HS-5 (cell line): ENCODE measurements around the gene SNORC.
"Not testable (repeated sequence)": the region's sequence is repeated elsewhere in the genome, so short reads cannot be mapped to it uniquely, and the experiment has no call there.

Experiments used
- DNase-seq: peaks from one replicate; pipeline ENCODE4 v3.0.0-alpha.2; 2012; ENCODE audit warnings: low read depth

SNORC gene

DNA sequence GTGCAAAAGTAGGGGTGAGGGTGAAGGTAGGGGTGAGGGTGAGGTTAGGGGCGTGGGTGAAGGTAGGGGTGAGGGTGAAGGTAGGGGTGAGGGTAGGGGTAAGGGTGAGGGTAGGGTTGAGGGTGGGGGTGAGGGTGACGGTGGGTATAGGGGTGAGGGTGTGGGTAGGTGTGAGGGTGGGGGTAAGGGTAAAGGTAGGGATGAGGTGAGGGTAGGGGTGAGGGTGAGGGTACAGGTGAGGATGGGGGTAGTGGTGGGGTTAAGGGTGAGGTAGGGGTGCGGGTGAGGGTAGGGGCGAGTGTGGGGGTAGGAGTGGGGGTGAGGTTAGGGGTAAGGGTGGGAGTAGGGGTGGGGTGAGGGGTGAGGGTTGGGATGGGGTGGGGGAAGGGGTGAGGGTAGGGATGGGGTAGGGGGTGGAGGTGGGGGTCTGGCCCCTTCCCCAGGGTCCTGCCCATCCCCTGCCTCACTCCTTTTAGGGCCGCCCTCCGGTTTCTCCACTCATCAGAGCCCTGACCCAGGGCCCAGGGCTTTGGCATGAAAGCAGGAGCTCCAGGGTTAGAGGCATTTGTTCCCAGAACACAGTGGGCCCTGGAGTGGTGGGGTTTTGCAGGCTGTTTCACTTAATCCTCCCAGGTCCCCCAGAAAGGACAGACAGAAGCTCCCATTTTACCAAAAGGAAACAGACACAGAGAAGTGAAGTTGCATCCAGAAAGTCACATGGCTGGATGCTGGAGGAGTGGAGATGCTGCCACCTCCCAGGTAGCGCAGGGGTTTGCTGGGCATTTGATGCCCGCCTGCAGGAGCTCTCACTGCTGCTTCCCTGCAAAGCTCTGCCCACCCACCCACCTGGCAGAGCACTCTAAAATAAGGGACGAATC, 26.9 kb downstream of the SNORC start:
- no peak for DNase-seq

DNA sequence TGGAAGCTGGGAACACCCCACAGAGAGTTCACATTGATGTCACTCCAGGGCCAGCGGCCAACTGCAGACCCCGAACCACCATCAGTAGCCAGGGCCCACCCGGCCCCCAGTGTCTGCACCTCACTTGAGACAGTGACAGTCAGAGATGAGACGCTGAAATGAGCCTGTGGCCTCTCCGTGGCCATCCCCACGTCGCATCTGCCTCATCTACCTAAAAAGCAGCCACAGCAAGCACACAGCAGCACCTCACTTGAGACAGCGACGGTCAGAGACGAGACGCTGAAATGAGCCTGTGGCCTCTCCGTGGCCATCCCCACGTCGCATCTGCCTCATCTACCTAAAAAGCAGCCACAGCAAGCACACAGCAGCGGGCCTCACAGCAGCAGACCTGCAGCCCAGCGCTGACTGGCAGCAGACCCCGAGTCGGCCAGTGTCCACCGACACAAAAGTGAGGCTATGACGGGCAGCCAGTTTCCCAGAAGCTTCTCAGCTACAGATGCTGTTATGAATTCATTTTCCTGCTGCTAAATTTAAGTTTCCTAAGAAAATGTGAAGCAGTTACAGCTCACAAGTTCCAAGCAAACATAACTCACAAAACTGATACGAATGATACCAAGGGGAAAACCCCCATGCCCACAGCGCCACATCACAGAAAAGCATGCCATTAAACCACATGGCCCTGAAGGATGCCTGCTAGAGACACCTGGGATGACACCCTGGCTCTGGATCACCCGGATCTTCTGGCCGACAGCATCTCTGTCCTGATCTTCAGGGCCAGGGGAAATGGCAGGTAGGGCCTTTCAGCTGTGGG, 27.7 kb downstream of the SNORC start:
- no peak for DNase-seq

- no peak for DNase-seq
Measured at GRCh38 chr2:232898592-232899543, 28.8 kb downstream of the SNORC start.

GRCh38 chr2:232900811-232901735, 31.0 kb downstream of the SNORC start:
- no peak for DNase-seq

DNA sequence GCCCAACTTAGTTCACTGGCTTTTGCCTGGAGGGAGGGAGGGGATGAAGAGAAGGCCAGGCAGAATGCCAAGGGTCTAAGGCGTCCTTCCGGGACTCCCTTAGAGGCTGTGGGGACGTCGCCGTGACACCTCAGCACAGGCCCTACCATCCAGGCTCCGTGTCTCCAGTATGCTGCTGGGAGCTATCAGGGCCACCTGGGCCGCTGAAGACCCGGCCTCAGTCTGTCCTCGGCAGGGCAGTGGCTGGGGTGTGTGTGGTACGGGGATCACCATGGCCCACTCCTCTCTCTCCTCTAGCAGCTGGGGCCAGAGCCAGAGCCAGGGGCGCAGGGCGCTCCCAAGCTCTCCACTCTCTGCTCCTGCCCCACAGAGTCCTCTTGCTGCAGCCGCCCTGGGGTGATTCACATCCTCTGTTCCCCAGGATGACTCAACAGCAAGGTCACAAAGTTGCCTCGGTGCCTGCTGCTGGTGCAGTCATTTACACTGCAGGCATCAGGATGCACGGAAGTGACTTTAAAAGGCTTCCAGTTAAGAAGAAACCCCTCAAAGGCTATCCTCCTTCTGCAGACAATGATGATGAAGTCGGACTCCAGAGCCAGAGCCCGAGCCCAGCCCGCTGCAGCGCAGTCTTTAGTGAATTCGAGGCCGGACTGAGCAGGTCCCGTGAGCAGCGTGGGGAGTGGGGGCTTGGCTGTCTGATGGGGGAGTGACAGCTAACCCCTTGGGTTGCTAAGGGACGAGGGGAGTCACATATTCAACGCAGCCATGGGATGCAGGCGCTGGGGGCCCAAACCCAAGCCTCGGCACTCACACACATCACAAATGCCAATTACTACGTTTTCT, 31.9 kb downstream of the SNORC start:
- peak; percentile 82 for DNase-seq

GRCh38 chr2:232903989-232904388, 33.9 kb downstream of the SNORC start:
- DNase-seq, result no peak

- not testable (repeated sequence) for DNase-seq
Measured at GRCh38 chr2:232906867-232907717, 37.0 kb downstream of the SNORC start.

GRCh38 chr2:232907718-232908085, 37.6 kb downstream of the SNORC start:
- not testable (repeated sequence) for DNase-seq

- no peak for DNase-seq
Measured at GRCh38 chr2:232908695-232909094, 38.6 kb downstream of the SNORC start.

DNA sequence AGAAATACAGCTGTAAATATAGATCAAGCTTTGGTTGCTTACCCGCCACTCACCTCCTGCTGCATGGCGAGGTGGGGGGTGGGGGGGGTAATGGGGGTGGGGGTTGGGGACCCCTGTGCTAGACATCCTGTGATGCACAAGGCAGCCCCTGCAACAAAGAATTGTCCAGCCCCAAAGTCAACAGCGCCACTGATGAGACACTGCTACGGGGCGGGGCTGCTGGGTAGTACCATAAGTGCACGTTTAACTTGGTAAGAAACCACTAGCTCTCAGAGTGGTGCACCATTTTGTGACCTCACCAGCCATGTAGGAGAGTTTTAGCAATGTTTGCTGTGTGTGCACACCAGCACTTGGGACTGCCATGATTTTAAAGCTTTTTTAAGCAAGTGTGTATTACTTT, 40.3 kb downstream of the SNORC start:
- no peak for DNase-seq

- no peak for DNase-seq
Measured at GRCh38 chr2:232911712-232912277, 41.7 kb downstream of the SNORC start.

DNA sequence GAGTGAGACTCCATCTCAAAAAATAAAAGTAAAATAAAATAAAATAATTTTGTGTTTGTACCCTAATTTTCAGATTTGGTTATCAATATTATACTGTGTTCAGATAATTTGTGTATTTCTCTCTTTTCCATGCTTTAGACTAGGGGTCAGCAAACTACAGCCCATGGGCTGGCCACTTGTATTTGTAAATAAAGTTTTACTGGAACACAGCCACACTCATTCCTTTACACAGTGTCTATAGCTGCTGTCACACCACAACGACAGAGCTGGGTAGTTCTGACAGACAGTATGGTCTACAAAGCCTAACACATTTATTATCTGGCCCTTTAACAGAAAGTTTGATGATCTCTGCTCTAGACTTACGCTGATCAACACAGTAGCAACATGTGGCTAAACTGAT, 43.8 kb downstream of the SNORC start:
- DNase-seq, result no peak

DNA sequence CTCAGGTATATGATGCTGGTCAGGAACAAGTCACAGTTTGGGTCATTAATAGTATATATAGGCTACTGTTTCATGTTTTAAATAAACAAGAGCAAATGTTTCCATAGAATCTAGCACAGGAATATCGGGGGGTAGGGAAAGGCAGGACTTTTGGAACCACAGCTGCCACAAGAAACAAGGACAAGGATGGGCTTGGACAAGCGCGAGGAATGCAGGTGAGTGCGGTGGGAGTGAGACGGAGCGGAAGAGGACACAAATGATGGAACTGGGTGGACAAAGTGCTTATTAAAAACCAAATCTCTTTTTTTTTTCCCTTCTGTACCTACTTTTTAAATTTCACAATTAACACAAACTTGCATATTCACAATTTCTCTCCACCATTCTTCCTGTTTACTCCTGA, 49.1 kb downstream of the SNORC start:
- DNase-seq, result no peak

- DNase-seq, result no peak
Measured at GRCh38 chr2:232920055-232920454, 50.0 kb downstream of the SNORC start.

- no peak for DNase-seq
Measured at GRCh38 chr2:232920760-232921159, 50.7 kb downstream of the SNORC start.

- DNase-seq, result no peak
Measured at GRCh38 chr2:232924433-232924832, 54.4 kb downstream of the SNORC start.

- DNase-seq, result no peak
Measured at GRCh38 chr2:232925153-232925820, 55.2 kb downstream of the SNORC start.

- no peak for DNase-seq
Measured at GRCh38 chr2:232925821-232926156, 55.7 kb downstream of the SNORC start.
